DMS153 treated with DMSO at 0.1 percent for 48 hours (cell line): Measurements from ENCODE around the gene LIN37.

Source experiments
- DNase-seq: peaks from one replicate; lab custom pipeline; 2025; ENCODE audit not compliant: unreplicated experiment; lab: John Stamatoyannopoulos, UW

LIN37 gene, protein sequence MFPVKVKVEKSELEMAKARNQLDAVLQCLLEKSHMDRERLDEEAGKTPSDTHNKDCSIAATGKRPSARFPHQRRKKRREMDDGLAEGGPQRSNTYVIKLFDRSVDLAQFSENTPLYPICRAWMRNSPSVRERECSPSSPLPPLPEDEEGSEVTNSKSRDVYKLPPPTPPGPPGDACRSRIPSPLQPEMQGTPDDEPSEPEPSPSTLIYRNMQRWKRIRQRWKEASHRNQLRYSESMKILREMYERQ

DNA sequence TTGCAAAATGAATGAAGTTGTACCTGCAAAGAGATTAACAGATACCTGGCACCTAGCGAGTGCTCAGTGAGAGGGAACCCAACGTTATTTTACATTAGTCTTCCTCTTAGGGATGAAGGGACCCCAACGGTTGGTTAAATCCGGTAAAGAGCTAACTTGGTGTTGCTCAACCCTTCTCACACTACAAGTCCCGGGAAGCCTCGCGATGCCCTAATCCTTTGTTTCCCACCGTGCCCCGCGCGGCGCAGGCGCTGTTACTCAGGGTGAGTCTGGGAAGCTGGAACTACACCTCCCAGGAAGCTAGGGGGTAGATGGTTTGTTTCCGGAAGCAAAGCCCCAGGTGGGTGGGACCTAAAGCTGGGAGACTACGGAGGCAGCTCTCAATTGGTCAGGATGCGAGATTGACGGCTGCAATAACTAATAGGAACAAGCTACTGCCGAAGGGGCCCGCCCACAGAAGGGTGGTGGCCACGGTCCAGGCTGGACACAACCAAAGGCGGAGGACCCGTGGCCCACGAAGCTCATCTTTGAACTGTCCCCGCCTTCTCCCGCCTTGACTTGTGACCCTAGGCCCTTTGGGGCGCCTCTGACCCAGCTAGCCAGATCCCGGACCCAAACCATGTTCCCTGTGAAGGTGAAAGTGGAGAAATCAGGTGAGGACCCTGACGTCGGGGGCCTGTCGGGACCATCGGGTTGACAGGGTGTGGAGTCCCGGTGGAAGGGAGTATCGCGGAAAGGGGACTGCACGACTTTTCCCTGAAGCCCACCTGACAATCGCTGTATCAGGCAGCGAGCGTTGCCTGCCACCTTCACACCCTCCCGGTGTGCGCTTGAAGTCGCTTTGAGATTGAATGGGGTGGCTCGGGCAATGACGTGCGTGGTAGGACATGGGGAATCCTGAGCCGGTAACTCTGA is at the start of gene LIN37:
Gene LIN37 (plus strand): TSS at position 471 of the 915 bp plus-strand sequence. CDS start 149 bp downstream, at position 620.
- peak; percentile 89 for DNase-seq

DNA sequence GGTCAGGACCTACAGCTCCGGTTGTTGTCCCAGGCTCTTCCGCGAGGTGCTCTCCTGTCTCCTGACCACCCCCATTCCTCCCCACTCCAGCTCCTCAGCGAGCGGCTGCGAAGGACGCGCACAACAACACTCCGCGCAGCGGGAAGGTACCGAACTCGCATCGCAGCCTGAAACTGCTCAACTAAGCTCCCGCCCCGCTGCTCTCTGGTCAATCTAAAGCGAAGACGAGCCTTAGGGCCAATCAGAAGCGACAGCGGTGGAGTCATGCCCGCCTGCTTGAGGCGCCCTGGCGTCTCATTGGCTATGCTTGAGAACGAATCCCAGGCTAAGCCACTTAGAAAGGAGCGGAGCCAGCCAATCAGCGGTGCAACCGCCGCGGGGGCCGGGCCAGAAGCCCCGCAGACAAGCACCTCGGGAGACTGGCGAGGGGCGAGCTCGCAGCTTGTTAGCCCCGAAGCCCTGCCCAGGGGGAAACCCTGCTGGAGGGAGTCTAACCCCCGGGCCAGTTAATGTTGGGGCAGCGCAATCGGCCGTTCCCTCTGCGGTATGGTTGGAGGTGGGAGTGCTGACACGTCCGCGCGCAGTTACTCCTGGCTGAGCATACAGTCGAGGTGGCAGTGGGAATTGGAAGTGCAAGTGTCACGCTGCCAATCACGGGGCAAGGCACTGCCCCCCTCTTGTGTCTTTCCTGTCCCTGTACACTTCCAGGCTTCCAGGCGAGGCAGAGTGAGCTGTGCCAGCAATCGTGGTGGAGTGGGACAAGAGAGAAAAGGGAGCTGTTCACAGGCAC is 46.0 kb upstream of the LIN37 start:
- DNase-seq = peak; percentile 90

DNA sequence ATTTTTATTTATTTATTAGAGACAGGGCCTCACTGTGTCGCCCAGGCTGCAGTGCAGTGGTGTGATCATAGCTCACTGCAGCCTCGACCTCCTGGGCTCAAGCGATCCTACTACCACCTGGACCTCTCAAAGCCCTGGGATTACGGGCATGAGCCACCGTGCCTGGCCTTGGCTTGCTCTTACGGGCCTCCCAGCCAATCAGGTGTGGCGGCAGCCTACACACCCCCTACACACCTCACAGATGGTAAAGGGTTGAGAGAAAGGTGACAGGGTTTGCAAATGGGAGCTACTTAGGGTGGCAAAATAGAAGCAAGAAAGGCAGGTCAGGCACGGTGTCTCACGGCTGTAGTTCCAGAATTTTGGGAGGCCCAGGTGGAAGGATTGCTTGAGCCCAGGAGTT is 45.0 kb upstream of the LIN37 start:
- DNase-seq = no peak

DNA sequence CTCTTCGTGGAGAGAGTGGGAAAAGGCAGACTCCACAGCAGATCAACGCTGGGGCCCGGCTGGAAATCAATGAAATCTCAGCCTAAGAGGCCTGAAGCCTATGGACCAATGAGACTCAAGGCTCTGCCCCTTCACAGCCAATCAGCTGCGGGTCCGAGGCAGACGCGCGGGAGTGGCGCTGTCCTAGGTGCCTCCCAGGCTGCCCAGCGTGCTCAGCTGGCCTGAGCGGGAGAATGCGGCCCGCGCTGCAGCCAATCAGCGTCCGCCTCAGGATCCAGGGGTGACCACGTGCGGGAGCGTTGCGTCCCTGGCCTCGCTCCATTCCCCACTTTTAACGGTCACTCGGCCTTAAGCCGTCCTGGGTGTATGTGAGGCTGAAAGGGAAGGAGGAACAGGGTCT is 44.2 kb upstream of the LIN37 start, which contains the start of gene ZBTB32:
Gene ZBTB32 (plus strand): TSS at position 341 of the 400 bp plus-strand sequence. CDS start 10,069 bp downstream, outside the sequence.
- peak; percentile 31 for DNase-seq

DNA sequence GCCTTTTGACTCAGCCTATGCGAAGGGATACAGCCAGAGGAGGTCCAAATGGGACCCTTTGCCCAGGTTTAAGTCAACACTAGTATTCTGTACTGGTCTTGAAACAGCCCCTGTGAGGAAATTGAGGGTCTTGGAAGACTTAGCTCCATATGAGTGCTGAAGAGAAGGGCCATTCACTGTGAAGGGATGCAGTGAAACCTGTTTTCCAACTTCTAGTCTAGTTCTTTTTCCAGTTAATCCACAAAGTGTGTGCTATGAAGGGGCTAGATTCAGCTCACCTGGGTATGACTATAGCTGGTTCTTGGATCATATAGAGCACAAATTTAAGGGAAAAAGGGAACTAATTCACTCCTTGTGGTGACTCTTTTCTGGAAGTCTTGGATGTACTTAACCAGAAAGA is 40.0 kb upstream of the LIN37 start:
- no peak for DNase-seq

DNA sequence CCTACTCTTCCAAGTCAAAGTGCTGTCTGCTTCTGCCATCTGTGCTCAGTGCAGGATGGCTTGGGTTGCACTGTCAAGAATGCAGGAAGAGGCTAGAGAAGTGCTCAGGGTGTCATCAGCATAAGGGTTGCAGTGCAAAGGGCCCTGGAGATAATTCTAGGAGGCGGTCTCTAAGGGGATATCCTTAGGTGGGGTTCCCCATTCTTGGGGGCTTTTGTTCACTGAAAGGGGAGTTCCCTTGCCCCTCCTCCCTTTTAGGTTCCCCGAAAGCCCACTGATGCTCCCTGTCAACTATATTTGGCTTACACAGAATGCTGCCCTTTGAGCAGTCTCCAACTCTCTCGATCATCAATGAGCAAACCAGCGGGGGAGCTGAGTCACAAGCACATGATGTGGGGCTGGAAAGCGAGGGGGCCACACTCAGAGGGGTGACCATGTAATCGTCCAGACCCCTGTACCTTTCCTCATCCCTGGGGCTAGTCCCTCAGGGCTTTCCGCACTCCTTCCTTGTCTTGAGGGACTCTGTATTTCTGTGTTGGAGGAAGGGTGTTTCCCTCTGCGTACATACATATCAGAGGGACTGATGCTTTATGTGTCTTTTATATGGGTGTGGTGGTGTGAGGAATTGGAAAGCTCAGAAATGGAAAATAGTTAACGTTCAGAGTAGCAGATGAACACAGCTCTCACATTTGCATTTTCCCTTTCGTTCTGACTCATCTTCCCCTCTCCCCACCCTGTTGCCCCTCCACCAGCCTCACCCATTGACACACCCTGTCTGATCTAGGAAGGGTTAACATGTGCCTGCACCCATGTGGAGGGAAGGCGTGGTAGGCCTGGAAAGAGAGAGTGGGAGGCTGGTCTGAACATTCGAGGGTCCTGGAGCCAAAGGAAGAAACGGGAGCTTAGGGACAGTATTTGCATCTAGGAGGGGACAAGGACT is 37.3 kb upstream of the LIN37 start:
- DNase-seq = no peak

DNA sequence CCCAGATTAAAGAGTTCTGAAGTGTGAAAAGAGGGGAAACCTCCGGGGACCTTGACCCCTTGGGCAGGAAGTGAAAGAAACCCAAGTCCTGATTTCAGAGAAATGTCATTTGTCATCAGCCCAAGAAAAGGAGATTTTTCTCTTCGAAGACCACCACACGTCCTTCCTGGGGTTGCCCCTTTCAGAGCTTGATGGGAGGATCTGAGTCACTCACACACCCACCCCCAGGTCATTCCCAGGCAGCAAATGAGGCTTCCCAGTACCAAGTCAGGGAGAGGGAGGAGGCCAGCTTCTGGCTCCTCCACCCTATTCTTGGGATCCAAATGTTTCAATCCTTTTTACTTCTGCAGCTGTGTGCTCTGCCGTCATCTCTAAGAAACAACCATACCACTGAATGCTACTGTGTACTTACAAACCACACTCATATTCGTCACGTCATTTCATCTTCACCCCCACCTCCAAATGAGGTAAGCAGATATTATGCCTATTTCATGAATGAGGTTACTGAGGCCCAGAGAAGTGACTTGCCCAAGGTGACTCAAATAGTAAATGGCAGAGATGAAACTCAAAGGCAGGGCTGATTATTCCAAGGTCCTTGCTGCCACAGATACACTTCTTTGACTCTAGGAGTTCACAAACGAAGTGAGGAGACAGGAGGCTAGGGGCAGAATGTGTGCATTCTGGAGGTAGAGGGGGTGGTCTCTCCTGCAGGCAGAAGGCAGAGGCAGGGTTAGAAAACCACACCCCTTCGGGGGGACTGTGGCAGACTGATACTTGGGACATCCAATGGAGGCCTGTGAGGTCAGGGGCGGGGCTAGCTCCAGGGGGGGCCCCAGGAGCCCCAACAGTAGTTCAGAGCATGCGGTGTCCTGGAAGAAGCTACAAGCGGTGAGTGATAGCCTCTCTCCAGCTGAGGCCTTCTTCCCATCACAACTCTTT is 35.5 kb upstream of the LIN37 start:
- DNase-seq = no peak

DNA sequence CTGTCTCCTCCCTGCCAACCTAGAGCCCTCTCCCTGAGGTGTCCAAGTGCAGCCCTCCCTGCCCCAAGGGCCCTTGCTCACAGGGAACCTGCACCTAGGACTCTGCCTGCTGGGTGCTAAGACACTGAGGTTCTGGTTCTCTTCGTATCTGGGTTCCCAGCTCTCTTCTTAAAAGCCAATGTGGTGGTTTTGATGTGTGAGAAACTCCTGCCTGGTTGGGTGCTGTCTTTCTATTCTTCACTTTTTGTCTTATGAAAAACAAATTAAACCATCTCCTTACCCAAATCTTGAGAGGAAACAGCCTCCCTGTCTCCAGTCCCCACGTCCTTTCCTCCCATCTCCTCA is 34.9 kb upstream of the LIN37 start:
- DNase-seq = no peak

DNA sequence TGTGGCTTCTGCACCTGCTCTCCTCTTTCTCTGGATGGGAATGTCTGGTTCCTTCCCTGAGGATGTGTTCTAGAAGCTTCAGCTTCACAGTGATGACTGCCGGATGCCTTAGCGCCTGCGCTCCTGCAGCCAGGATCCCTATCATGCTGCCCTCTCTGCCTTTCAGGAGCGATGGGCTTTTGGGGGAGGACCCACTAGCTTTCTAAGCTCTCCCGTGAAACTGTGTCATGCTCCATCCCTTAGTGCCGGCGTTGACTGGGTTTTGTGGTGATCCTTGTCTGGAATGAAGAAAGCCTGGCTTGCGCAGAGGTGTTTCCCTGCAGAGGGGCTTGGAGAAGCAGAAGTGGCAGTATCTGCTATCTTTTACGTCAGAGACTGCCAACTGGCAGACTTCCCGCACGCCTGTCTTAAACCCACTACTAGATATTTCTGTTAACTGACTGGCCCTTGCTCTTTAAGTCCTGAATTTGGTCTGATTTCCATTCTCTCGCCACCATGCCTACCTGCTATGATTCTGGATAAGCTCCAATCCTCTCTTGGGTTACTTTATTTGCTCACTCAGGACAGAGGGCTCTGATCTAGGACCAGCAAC is 34.4 kb upstream of the LIN37 start:
- no peak for DNase-seq

DNA sequence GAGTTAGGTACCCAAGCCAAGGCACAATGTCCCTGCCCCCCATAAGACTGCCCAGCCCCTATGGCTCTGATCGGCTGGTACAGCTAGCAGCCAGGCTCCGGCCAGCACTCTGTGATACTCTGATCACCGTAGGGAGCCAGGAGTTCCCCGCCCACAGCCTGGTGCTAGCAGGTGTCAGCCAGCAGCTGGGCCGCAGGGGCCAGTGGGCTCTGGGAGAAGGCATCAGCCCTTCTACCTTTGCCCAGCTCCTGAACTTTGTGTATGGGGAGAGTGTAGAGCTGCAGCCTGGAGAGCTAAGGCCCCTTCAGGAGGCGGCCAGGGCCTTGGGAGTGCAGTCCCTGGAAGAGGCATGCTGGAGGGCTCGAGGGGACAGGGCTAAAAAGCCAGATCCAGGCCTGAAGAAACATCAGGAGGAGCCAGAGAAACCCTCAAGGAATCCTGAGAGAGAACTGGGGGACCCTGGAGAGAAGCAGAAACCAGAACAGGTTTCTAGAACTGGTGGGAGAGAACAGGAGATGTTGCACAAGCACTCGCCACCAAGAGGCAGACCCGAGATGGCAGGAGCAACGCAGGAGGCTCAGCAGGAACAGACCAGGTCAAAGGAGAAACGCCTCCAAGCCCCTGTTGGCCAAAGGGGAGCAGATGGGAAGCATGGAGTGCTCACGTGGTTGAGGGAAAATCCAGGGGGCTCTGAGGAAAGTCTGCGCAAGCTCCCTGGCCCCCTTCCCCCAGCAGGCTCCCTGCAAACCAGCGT is 33.6 kb upstream of the LIN37 start:
- no peak for DNase-seq

DNA sequence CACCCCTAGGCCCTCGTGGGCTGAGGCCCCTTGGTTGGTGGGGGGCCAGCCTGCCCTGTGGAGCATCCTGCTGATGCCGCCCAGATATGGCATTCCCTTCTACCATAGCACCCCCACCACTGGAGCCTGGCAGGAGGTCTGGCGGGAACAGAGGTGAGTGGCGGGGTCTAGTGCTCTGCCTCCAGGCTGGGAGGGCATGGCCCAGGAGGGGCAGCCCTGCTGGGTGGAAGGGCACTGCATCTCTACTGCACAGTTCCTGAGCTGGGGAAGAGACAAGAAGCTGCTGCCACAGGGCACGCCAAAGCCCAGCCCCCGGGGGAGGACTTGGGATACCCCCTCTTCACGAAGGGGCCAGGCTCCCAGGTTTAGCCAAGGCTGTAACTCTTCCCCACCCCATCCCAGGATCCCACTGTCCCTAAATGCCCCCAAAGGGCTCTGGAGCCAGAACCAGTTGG is 33.0 kb upstream of the LIN37 start:
- no peak for DNase-seq

DNA sequence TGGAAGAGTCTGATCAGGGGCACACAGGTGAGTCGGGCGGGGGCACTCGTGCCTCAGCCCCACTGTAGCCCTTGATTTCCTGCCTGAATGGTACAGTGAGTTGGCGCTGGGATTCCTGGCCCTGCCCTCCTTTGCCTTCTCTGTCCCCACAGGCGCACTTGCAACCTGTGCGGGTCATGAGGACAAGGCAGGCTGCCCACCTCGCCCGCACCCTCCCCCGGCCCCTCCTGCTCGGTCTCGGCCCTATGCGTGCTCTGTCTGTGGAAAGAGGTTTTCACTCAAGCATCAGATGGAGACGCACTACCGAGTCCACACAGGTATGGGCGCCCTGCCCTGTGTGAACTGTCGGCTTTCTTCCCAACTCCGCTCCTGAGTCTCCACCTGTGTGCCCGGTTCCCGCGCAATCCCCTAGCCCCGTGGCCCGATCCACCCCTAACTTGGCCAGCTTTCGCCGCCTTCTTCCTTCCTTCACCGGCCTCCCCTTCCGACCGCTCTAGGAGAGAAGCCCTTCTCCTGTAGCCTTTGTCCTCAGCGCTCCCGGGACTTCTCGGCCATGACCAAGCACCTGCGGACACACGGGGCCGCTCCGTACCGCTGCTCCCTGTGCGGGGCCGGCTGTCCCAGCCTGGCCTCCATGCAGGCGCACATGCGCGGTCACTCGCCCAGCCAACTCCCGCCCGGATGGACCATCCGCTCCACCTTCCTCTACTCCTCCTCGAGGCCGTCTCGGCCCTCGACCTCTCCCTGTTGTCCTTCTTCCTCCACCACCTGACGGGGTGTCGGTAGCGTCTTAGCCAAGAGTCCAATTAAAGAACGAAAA is 32.2 kb upstream of the LIN37 start:
- DNase-seq = no peak

DNA sequence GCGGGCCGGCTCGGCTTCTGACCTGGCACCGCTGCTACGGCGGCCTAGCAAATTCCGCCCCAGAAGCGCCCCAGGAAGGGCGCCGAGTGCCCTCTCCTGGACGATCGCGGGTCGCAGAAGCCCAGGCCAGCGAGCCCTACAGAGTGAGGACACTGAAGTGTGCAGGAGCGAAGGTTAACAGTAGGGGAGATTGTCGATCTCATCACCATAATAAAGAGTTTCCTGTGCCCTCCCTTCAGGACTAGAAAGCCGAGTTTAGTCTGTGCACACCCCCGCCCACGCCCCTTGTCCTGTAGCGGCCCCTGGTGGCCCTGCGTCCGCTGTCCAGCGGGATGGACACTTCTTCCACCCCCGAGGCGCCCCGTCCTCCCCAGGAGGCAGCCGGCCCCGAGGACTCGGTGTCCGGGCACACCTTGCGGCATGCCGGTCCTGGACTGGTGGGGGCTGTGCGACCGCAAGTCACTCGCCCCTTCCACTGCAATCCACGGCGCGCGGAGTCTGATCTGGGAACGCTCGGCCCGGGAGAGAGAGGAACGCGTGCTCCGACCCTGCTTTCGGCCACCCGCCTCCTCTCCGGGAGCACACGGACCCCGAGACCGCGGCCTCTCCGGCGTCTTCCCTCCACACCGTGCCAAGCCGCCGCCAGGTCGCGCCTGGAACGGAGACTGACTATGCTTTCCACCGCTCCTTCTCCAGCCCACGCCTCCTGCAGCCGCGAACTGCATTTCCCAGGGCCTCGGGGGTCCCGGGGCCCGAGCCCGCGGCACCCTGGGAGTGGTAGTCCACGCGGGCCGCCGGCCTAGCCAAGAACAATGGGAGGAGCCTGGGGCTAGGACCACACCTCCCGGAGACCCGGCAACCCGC is 31.3 kb upstream of the LIN37 start:
- peak; percentile 71 for DNase-seq

DNA sequence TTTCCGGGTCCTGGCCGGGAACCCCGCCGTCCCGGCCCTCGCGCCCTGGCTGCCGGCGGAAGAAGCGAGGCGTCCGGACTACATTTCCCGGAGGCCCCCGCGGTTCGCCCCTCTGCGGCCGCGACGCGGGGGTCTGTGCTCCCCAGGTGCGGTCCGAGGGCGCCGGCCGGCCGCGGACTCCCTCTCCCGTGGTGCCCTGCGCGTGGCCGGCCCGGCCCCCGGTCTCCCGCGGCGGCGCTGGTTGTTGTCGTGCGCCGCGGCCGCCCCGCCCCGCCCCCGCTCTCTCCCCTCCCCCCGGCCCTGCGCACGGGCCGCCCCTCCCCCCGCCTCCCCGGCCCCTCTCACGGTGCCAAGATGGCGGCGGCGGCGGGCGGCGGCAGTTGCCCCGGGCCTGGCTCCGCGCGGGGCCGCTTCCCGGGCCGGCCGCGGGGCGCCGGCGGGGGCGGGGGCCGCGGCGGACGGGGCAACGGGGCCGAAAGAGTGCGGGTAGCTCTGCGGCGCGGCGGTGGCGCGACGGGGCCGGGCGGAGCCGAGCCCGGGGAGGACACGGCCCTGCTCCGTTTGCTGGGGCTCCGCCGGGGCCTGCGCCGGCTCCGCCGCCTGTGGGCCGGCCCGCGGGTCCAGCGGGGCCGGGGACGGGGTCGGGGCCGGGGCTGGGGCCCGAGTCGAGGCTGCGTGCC is 30.6 kb upstream of the LIN37 start, which contains the start of gene KMT2B:
Gene KMT2B (plus strand): TSS at position 339 of the 680 bp plus-strand sequence. CDS start 16 bp downstream, at position 355.
- peak; percentile 90 for DNase-seq

DNA sequence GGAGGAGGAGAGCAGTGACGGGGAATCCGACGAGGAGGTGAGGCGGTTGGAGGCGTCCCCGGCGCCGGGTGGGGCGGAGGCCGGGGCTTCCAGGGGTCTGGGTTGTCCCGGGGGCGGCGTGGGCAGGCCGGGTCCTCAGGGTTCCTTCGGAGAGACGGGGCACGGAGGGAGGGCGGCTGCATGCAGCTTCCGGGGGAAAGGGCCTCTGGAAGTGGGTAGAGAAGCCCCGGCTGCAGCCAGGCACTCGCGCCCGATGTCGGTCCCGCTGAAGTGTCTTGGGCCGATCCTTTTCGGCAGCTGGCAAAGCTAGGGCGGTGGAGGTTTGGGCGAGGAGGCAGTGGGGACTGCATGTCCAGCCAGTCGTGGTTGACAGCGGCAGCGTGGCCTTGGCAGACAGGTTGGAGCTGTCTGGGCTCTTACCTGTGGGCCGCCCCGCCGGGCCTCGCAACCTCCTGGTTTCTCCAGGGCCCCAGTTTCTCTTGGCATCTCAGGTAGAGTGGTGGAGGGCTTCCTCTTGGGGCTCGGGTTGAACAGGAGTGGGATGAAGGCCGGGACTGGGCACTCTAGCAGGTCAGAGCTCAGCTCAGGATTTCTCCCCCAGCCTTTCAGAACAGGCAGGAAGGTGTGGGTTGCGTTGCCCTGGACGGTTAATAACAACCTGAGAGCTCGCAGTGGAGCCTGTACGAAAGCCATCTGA is 29.9 kb upstream of the LIN37 start:
- DNase-seq = no peak
